K562 (cell line): ENCODE results near the gene TAF8. TPM values are rescaled to one million over a fixed set of nuclear protein-coding genes. Genes with fewer than 3 reads are reported as not detected.

Source experiments
- BDP1 ChIP-seq: IDR thresholded peaks from 3 replicates; pipeline ENCODE4 v1.6.1; 2011; ENCODE audit not compliant: insufficient read length, insufficient read depth
- CEBPG ChIP-seq, 3 experiments: fragments of 200-800 bp in 1 of 3; sonication (Bioruptor generic) in 1 of 3; sonication (generic) in 1 of 3; formaldehyde crosslinking in 1 of 3; IDR thresholded peaks in 2 of 3; conservative IDR thresholded peaks in 1 of 3; 2 replicates each; pipeline versions ENCODE4 v1.6.1 to v1.8.0; 2016 to 2022; ENCODE audit warnings: missing compliant biosample characterization in 2 of 3, missing genetic modification characterization in 2 of 3, mild to moderate bottlenecking in 1 of 3, missing genetic modification reagents in 1 of 3
- CREM ChIP-seq: IDR thresholded peaks from 2 replicates; pipeline ENCODE4 v1.6.1; 2014; ENCODE audit warnings: antibody characterized with exemption, low read depth
- EZH2 ChIP-seq: IDR thresholded peaks from 2 replicates; pipeline ENCODE4 v1.6.1; 2012; ENCODE audit warnings: low read depth, mild to moderate bottlenecking, inconsistent platforms, low read length, borderline replicate concordance
- HEY1 ChIP-seq: fragments of 250-450 bp; sonication (Bioruptor Pico); IDR thresholded peaks from 2 replicates; pipeline ENCODE4 v1.5.0; 2020; ENCODE audit warnings: mild to moderate bottlenecking, moderate library complexity, borderline replicate concordance
- KLF1 ChIP-seq: fragments of 450-650 bp; IDR thresholded peaks from 2 replicates; pipeline ENCODE4 v1.6.1; 2016; ENCODE audit warnings: missing genetic modification characterization, missing compliant biosample characterization
- NEUROD1 ChIP-seq: fragments of 150-350 bp; IDR thresholded peaks from 2 replicates; pipeline ENCODE4 v1.6.1; 2014; ENCODE audit warnings: borderline replicate concordance, low read length, low read depth; ENCODE audit not compliant: partially characterized antibody
- NFE2 ChIP-seq: IDR thresholded peaks from 2 replicates; pipeline ENCODE4 v1.6.1; 2014; ENCODE audit warnings: antibody characterized with exemption, low read depth
- PHF21A ChIP-seq: fragments of 450-650 bp; IDR thresholded peaks from 2 replicates; pipeline ENCODE4 v1.6.1; 2017; ENCODE audit warnings: low read depth, borderline replicate concordance
- PRMT5 ChIP-seq: sonication (generic); formaldehyde crosslinking; IDR thresholded peaks from 2 replicates; pipeline ENCODE4 v1.5.0; 2020; ENCODE audit warnings: missing genetic modification reagents
- SMAD4 ChIP-seq: fragments of 250-450 bp; sonication (Bioruptor Pico); conservative IDR thresholded peaks from 2 replicates; pipeline ENCODE4 v1.8.0; 2021; ENCODE audit warnings: inconsistent platforms, mild to moderate bottlenecking, moderate library complexity
- SOX6 ChIP-seq: fragments of 450-650 bp; IDR thresholded peaks from 2 replicates; pipeline ENCODE4 v1.6.1; 2014; ENCODE audit warnings: mild to moderate bottlenecking
- TAF15 ChIP-seq: fragments of 200-400 bp; formaldehyde crosslinking; IDR thresholded peaks from 2 replicates; pipeline ENCODE4 v1.6.1; 2017; ENCODE audit warnings: mild to moderate bottlenecking, low read depth, low read length, moderate library complexity
- THRAP3 ChIP-seq: fragments of 450-650 bp; IDR thresholded peaks from 2 replicates; pipeline ENCODE4 v1.6.1; 2016; ENCODE audit warnings: mild to moderate bottlenecking, inconsistent platforms, borderline replicate concordance
- TRIM24 ChIP-seq, 2 experiments: fragments of 450-650 bp; IDR thresholded peaks; 2 replicates each; pipeline ENCODE4 v1.6.1; 2016
- TSC22D4 ChIP-seq: fragments of 450-650 bp; IDR thresholded peaks from 2 replicates; pipeline ENCODE4 v1.6.1; 2016; ENCODE audit warnings: missing genetic modification characterization, missing biosample characterization, control low read depth
- U2AF2 ChIP-seq: fragments of 200-400 bp; formaldehyde crosslinking; optimal IDR thresholded peaks from 2 replicates; pipeline ENCODE3; 2017; ENCODE audit warnings: low read depth, mild to moderate bottlenecking, low read length
- ZNF3 ChIP-seq: fragments of 250-450 bp; sonication (Bioruptor Pico); IDR thresholded peaks from 2 replicates; pipeline ENCODE4 v1.5.0; 2021; ENCODE audit warnings: mild to moderate bottlenecking, moderate library complexity
- ZNF785 ChIP-seq: fragments of 250-450 bp; sonication (Bioruptor Pico); IDR thresholded peaks from 2 replicates; pipeline ENCODE4 v1.4.0; 2020; ENCODE audit warnings: mild to moderate bottlenecking
- polyA plus RNA-seq, 8 experiments: library from polyadenylated mRNA; depleted of rRNA in 4 of 8; stranded (reverse) in 5 of 8; unstranded in 3 of 8; fragments of >200 nt; fragmentation: Nextera tagmentation in 2 of 8; fragmentation: Illumina TruSeq in 1 of 8; extraction: Ambion mirVana in 2 of 8; extraction: Trizol in 1 of 8; gene quantifications; 2 replicates each; pipeline versions ENCODE4 v1.2.1 to v1.2.3, GENCODE V29; 2011 to 2014; ENCODE audit warnings: inconsistent platforms in 1 of 8, missing spikeins in 1 of 8
- total RNA-seq, 7 experiments: library from RNA; depleted of rRNA in 6 of 7; stranded (reverse); fragments of >200 nt in 6 of 7; fragmentation: Illumina TruSeq in 2 of 7; extraction: Trizol in 2 of 7; gene quantifications; 2 replicates each; pipeline versions ENCODE4 v1.2.1 to v1.2.3, GENCODE V29; 2011 to 2021; ENCODE audit warnings: low replicate concordance in 1 of 7
- TF ChIP-seq, protein P1 (sequence below), 2 experiments: fragments of 450-650 bp in 1 of 2; sonication (generic) in 1 of 2; formaldehyde crosslinking in 1 of 2; IDR thresholded peaks in 1 of 2; conservative IDR thresholded peaks in 1 of 2; 2 replicates each; pipeline versions ENCODE4 v1.6.1 to v1.8.1; 2016 to 2023; ENCODE audit warnings: mild to moderate bottlenecking in 2 of 2, moderate library complexity in 2 of 2, inconsistent platforms in 1 of 2, missing genetic modification reagents in 1 of 2
- TF ChIP-seq, protein P2 (sequence below): fragments of 200-800 bp; sonication (Bioruptor generic); IDR thresholded peaks from 2 replicates; pipeline ENCODE4 v1.6.1; 2016; ENCODE audit warnings: missing genetic modification characterization, missing compliant biosample characterization
- TF ChIP-seq, protein P3 (sequence below): fragments of 250-450 bp; sonication (Bioruptor Pico); IDR thresholded peaks from 2 replicates; pipeline ENCODE4 v1.5.0; 2022; ENCODE audit warnings: mild to moderate bottlenecking

Gene TAF8
- total and polyA plus RNA-seq, 9 of the 15 experiments (the other 6 are each of a cell fraction or from before 2014, with no cell fraction given), result 29.4 to 84.0 (median 52.6) TPM

DNA sequence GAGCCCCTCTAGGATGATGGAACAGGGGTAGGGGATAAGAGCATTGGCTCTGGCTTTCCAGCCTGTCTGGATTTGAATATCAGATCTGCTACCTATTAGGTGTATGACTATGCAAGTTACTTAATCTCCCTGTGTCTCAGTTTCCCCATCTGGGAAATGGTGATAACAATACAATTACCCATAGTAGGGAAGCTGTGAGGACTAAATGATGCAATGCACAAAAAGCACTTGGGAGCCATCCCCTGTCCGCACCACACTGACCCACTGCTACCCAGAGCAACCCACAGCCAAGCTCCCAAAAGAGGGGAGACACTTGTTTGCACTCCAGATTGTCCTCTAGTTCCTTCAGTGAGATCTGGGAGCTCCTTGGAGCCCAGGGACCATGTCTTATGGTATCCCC lies 62.0 kb downstream of the TAF8 start (continued):
- TF ChIP-seq SOX6, result peak; percentile 26; the same call in 1 of the 2 replicates
- no peak for TF ChIP-seq EZH2
- no peak for TF ChIP-seq TAF15
- no peak for TF ChIP-seq NEUROD1
- TF ChIP-seq BDP1, result no peak
- no peak for TF ChIP-seq CREM
- TF ChIP-seq KLF1 (tag), result no peak
- TF ChIP-seq, protein P1, sequence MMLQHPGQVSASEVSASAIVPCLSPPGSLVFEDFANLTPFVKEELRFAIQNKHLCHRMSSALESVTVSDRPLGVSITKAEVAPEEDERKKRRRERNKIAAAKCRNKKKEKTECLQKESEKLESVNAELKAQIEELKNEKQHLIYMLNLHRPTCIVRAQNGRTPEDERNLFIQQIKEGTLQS (IDR thresholded peaks at IDR 0.05), result peak; percentile 70
- TF ChIP-seq, protein P1 (CRISPR knock-in tag; conservative IDR thresholded peaks at IDR 0.05), result no peak
- TF ChIP-seq ZNF3, result no peak
- TF ChIP-seq PRMT5 (CRISPR knock-in tag), result no peak
- TF ChIP-seq, protein P2, sequence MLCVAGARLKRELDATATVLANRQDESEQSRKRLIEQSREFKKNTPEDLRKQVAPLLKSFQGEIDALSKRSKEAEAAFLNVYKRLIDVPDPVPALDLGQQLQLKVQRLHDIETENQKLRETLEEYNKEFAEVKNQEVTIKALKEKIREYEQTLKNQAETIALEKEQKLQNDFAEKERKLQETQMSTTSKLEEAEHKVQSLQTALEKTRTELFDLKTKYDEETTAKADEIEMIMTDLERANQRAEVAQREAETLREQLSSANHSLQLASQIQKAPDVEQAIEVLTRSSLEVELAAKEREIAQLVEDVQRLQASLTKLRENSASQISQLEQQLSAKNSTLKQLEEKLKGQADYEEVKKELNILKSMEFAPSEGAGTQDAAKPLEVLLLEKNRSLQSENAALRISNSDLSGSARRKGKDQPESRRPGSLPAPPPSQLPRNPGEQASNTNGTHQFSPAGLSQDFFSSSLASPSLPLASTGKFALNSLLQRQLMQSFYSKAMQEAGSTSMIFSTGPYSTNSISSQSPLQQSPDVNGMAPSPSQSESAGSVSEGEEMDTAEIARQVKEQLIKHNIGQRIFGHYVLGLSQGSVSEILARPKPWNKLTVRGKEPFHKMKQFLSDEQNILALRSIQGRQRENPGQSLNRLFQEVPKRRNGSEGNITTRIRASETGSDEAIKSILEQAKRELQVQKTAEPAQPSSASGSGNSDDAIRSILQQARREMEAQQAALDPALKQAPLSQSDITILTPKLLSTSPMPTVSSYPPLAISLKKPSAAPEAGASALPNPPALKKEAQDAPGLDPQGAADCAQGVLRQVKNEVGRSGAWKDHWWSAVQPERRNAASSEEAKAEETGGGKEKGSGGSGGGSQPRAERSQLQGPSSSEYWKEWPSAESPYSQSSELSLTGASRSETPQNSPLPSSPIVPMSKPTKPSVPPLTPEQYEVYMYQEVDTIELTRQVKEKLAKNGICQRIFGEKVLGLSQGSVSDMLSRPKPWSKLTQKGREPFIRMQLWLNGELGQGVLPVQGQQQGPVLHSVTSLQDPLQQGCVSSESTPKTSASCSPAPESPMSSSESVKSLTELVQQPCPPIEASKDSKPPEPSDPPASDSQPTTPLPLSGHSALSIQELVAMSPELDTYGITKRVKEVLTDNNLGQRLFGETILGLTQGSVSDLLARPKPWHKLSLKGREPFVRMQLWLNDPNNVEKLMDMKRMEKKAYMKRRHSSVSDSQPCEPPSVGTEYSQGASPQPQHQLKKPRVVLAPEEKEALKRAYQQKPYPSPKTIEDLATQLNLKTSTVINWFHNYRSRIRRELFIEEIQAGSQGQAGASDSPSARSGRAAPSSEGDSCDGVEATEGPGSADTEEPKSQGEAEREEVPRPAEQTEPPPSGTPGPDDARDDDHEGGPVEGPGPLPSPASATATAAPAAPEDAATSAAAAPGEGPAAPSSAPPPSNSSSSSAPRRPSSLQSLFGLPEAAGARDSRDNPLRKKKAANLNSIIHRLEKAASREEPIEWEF (CRISPR knock-in tag), result no peak
- no peak for TF ChIP-seq TSC22D4 (tag)
- no peak for TF ChIP-seq SMAD4 (CRISPR knock-in tag)
- peak in 1 of 2 experiments; percentile 24; a peak in 1 of 4 replicates for TF ChIP-seq TRIM24 (IDR thresholded peaks at IDR 0.05)
- TF ChIP-seq ZNF785 (CRISPR knock-in tag), result no peak
- TF ChIP-seq CEBPG (CRISPR knock-in tag; IDR thresholded peaks at IDR 0.05), result peak; percentile 59; the same call in 1 of the 2 replicates
- peak; percentile 11 to 85; a peak in 2 of 4 replicates for TF ChIP-seq CEBPG (tag; conservative IDR thresholded peaks at IDR 0.05 in 1 of 2, IDR thresholded peaks at IDR 0.05 in 1 of 2)
- no peak for TF ChIP-seq HEY1 (CRISPR knock-in tag)
- no peak for TF ChIP-seq THRAP3
- no peak for TF ChIP-seq NFE2
- TF ChIP-seq, protein P3, sequence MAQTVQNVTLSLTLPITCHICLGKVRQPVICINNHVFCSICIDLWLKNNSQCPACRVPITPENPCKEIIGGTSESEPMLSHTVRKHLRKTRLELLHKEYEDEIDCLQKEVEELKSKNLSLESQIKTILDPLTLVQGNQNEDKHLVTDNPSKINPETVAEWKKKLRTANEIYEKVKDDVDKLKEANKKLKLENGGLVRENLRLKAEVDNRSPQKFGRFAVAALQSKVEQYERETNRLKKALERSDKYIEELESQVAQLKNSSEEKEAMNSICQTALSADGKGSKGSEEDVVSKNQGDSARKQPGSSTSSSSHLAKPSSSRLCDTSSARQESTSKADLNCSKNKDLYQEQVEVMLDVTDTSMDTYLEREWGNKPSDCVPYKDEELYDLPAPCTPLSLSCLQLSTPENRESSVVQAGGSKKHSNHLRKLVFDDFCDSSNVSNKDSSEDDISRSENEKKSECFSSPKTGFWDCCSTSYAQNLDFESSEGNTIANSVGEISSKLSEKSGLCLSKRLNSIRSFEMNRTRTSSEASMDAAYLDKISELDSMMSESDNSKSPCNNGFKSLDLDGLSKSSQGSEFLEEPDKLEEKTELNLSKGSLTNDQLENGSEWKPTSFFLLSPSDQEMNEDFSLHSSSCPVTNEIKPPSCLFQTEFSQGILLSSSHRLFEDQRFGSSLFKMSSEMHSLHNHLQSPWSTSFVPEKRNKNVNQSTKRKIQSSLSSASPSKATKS (CRISPR knock-in tag), result no peak
- no peak for TF ChIP-seq PHF21A
- no peak for TF ChIP-seq U2AF2
